Endothelial cell of umbilical vein (primary cell): ENCODE results near the gene PTGES3. TPM values are rescaled to one million over a fixed set of nuclear protein-coding genes. Genes with fewer than 3 reads are reported as not detected.
A peak's percentile ranks its signal among the peaks of the same experiment; 100 is the strongest.

ENCODE experiments used
- BruUV-seq: library from RNA; stranded (reverse); fragments of 400-500 nt; replicated peaks from 2 replicates; lab custom pipeline; 2021; lab: Mats Ljungman, UMichigan
- CTCF ChIA-PET: fragments of 300-600, 350-600 bp; sonication (Branson Sonifier 250); formaldehyde crosslinking; loops from one replicate; lab custom pipeline; 2021; ENCODE audit warnings: antibody characterized with exemption, inconsistent platforms; lab: Charles Lee
- POLR2A ChIA-PET: fragments of 300-600, 350-600 bp; sonication (Branson Sonifier 250); formaldehyde crosslinking; loops from one replicate; lab custom pipeline; 2021; ENCODE audit warnings: antibody characterized with exemption, inconsistent platforms; lab: Charles Lee
- DNase-seq: peaks from one replicate; pipeline ENCODE4 v3.0.0-alpha.2; 2011; ENCODE audit warnings: low read depth, low spot score
- FAIRE-seq: peaks from 2 replicates; lab custom pipeline; 2011; peaks lifted over from hg19 to GRCh38; lab: Jason Lieb, UNC
- H2AFZ ChIP-seq: 2 replicates; pipeline ENCODE4 v1.6.0; 2012; ENCODE audit warnings: low read depth, low read length, control low read depth, inconsistent platforms
- H3K27ac ChIP-seq: 2 replicates; pipeline ENCODE4 v1.5.1; 2011; ENCODE audit warnings: low read depth, mild to moderate bottlenecking, control low read depth, low read length, moderate library complexity; ENCODE audit not compliant: insufficient read depth
- H3K27me3 ChIP-seq, 2 experiments: 2 replicates each; pipeline versions ENCODE4 v1.6.0 to v1.6.1; 2011; ENCODE audit warnings: low read length in 2 of 2, mixed read lengths in 1 of 2; ENCODE audit not compliant: control insufficient read depth in 2 of 2, insufficient read depth in 2 of 2
- H3K36me3 ChIP-seq, 2 experiments: 2 replicates in 1 of 2; 3 replicates in 1 of 2; pipeline ENCODE4 v1.5.1; 2011; ENCODE audit warnings: low read length in 2 of 2, mild to moderate bottlenecking in 1 of 2, moderate library complexity in 1 of 2; ENCODE audit not compliant: control insufficient read depth in 2 of 2, insufficient read depth in 2 of 2; ENCODE audit errors: extremely low read depth in 1 of 2
- H3K4me1 ChIP-seq: 3 replicates; pipeline ENCODE4 v1.5.1; 2011; ENCODE audit warnings: mild to moderate bottlenecking, low read length; ENCODE audit not compliant: control insufficient read depth, insufficient read depth; ENCODE audit errors: extremely low read depth
- H3K4me2 ChIP-seq: 2 replicates; pipeline ENCODE4 v1.6.1; 2011; ENCODE audit warnings: low read length, control low read depth, mixed read lengths; ENCODE audit not compliant: insufficient read depth
- H3K4me3 ChIP-seq, 3 experiments: fragments of 200-600 bp in 1 of 3; sonication (generic), shearing (Covaris generic) in 1 of 3; replicated peaks in 1 of 3; 2 replicates each; pipeline ENCODE4 v1.5.1; 2011 to 2016; ENCODE audit warnings: control low read depth in 3 of 3, low read length in 3 of 3, mild to moderate bottlenecking in 2 of 3, inconsistent platforms in 1 of 3, low read depth in 1 of 3, moderate library complexity in 1 of 3; ENCODE audit not compliant: insufficient read depth in 1 of 3
- H3K79me2 ChIP-seq: 2 replicates; pipeline ENCODE4 v1.6.0; 2012; ENCODE audit warnings: low read length, inconsistent platforms; ENCODE audit not compliant: control insufficient read depth, insufficient read depth
- H3K9ac ChIP-seq: replicated peaks from 2 replicates; pipeline ENCODE3; 2011; ENCODE audit warnings: low read length, control low read depth; ENCODE audit not compliant: insufficient read depth; ENCODE audit errors: extremely low read depth
- H3K9me1 ChIP-seq: replicated peaks from 3 replicates; pipeline ENCODE4 v1.6.0; 2011; ENCODE audit warnings: mild to moderate bottlenecking, low read length; ENCODE audit not compliant: control insufficient read depth, insufficient read depth; ENCODE audit errors: extremely low read depth
- H3K9me3 ChIP-seq: replicated peaks from 2 replicates; pipeline ENCODE4 v1.5.1; 2012; ENCODE audit warnings: low read length, inconsistent platforms; ENCODE audit not compliant: control insufficient read depth, insufficient read depth
- H4K20me1 ChIP-seq: replicated peaks from 2 replicates; pipeline ENCODE3; 2011; ENCODE audit warnings: mild to moderate bottlenecking, low read length; ENCODE audit not compliant: control insufficient read depth, insufficient read depth; ENCODE audit errors: extremely low read depth
- EZH2 ChIP-seq: IDR thresholded peaks from 2 replicates; pipeline ENCODE4 v1.6.1; 2012; ENCODE audit warnings: borderline replicate concordance, low read depth, mild to moderate bottlenecking, moderate library complexity, low read length, inconsistent platforms; ENCODE audit not compliant: severe bottlenecking
- FOS ChIP-seq: IDR thresholded peaks from 2 replicates; pipeline ENCODE4 v1.6.1; 2011; ENCODE audit warnings: mild to moderate bottlenecking, low read length, moderate library complexity, borderline replicate concordance; ENCODE audit not compliant: insufficient read depth
- GATA2 ChIP-seq: IDR thresholded peaks from 2 replicates; pipeline ENCODE4 v1.7.0; 2011; ENCODE audit warnings: low read depth, mild to moderate bottlenecking, moderate library complexity, mixed read lengths, low read length; ENCODE audit not compliant: insufficient read length, insufficient read depth
- JUN ChIP-seq: IDR thresholded peaks from 2 replicates; pipeline ENCODE4 v1.6.1; 2011; ENCODE audit warnings: borderline replicate concordance, low read depth; ENCODE audit not compliant: insufficient read length, insufficient read depth
- MYC ChIP-seq: IDR thresholded peaks from one replicate; pipeline ENCODE4 v1.6.1; 2011; ENCODE audit warnings: mild to moderate bottlenecking, low read depth, low read length
- POLR2A ChIP-seq: IDR thresholded peaks from 2 replicates; pipeline ENCODE4 v1.6.1; 2012; ENCODE audit warnings: low read depth, mild to moderate bottlenecking, control low read depth, low read length
- POLR2AphosphoS5 ChIP-seq: IDR thresholded peaks from 2 replicates; pipeline ENCODE4 v1.6.1; 2012; ENCODE audit warnings: low read depth, mild to moderate bottlenecking, control low read depth, low read length, moderate library complexity; ENCODE audit not compliant: insufficient read depth
- dilution Hi-C: fragments of 300-500 bp; cut with MboI; formaldehyde crosslinking; loops from one replicate; pipeline ENCODE4 v1.15.0; 2019; ENCODE audit warnings: low sequenced_read_pairs; ENCODE audit not compliant: extremely low pct_ligation_motif_present
- intact Hi-C: fragments of 100-400 bp; cut with micrococcal nuclease; formaldehyde crosslinking; loops from one replicate; pipeline ENCODE4 v1.10.0; 2022
- polyA plus RNA-seq, 4 experiments: library from polyadenylated mRNA; depleted of rRNA in 3 of 4; stranded (reverse) in 3 of 4; unstranded in 1 of 4; fragments of >200 nt; gene quantifications; 2 replicates each; pipeline versions ENCODE4 v1.2.1 to v1.2.3, GENCODE V29; 2011 to 2012; ENCODE audit warnings: missing spikeins in 1 of 4
- total RNA-seq: library from RNA; stranded (reverse); gene quantifications from 2 replicates; pipeline ENCODE4 v1.2.3, GENCODE V29; 2021
- TF ChIP-seq, protein P1 (sequence below): IDR thresholded peaks from 2 replicates; pipeline ENCODE4 v1.6.1; 2011; ENCODE audit not compliant: insufficient read depth, insufficient read length
- TF ChIP-seq, protein P2 (sequence below), 2 donors: IDR thresholded peaks; 1 replicate in 1 of 2; 2 replicates in 1 of 2; pipeline ENCODE4 v1.5.1; 2011; ENCODE audit warnings: low read length in 2 of 2, mild to moderate bottlenecking in 2 of 2, moderate library complexity in 2 of 2, control low read depth in 1 of 2, inconsistent platforms in 1 of 2, low read depth in 1 of 2; ENCODE audit not compliant: insufficient read depth in 1 of 2; ENCODE audit errors: extremely low read depth in 1 of 2

PTGES3 gene
- total and polyA plus RNA-seq, 2 donors (not counting 3 experiments of a cell fraction or from before 2014, with no cell fraction given): 48.5 to 278 TPM

DNA sequence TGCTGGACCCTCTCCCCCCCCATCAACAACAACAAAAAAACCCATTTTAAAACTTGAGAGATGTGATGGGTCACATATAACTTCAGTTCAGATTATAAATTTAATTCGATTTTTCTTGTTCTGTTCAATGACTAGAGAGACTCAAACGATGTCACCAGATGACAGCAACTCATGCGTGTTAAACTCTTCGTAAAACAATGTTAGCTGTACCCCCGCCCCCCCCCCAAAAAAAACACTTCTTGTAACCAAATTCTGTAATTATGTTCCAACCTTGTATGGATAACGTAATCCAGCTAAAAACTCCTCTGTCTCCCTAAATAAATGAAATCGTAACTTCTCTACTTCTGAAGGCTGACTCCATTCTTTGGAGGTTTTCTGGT, 37.6 kb upstream of the PTGES3 start:
- Histone ChIP-seq H3K9me3 (no peaks in the 10 kb centered on the region), H4K20me1 (peaks cover 7% of the 10 kb centered on the region), H3K4me3 (peak overlapping the region; percentile 36 to 90 (median 86)), H3K4me2 (peak overlapping the region; percentile 83), H3K79me2 (peaks cover 44% of the 10 kb centered on the region), H3K27ac (peak overlapping the region; percentile 61), H3K9me1 (no peaks in the 10 kb centered on the region), H2AFZ (peak overlapping the region; percentile 68), H3K27me3 (no peaks in the 10 kb centered on the region), H3K9ac (peak overlapping the region; percentile 90), H3K4me1 (peaks cover 30% of the 10 kb centered on the region), H3K36me3 (peaks cover 0 to 5% of the 10 kb centered on the region in 2 experiments)
- TSS peak; percentile 91 for BruUV-seq
- POLR2A ChIA-PET: interaction anchor here (0.8 to 1.9 kb wide), 8 partner anchors 9 to 402 kb away, joined by 3 to 9 read pairs (median 6); partner anchors contain the start of genes ATP5F1B, LRP1, PRIM1 and PTGES3
- no peak for TF ChIP-seq EZH2
- TF ChIP-seq POLR2AphosphoS5: no peak
- TF ChIP-seq POLR2A: no peak
- TF ChIP-seq FOS: no peak
- TF ChIP-seq, protein P1, sequence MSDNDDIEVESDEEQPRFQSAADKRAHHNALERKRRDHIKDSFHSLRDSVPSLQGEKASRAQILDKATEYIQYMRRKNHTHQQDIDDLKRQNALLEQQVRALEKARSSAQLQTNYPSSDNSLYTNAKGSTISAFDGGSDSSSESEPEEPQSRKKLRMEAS: no peak
- TF ChIP-seq JUN: no peak
- TF ChIP-seq GATA2: no peak
- TF ChIP-seq MYC: no peak
- TF ChIP-seq, protein P2, sequence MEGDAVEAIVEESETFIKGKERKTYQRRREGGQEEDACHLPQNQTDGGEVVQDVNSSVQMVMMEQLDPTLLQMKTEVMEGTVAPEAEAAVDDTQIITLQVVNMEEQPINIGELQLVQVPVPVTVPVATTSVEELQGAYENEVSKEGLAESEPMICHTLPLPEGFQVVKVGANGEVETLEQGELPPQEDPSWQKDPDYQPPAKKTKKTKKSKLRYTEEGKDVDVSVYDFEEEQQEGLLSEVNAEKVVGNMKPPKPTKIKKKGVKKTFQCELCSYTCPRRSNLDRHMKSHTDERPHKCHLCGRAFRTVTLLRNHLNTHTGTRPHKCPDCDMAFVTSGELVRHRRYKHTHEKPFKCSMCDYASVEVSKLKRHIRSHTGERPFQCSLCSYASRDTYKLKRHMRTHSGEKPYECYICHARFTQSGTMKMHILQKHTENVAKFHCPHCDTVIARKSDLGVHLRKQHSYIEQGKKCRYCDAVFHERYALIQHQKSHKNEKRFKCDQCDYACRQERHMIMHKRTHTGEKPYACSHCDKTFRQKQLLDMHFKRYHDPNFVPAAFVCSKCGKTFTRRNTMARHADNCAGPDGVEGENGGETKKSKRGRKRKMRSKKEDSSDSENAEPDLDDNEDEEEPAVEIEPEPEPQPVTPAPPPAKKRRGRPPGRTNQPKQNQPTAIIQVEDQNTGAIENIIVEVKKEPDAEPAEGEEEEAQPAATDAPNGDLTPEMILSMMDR (IDR thresholded peaks at IDR 0.05; ENCODE audit: extremely low read depth in 1 of 2, insufficient read depth in 1 of 2, low read depth in 1 of 2, low read length in 2 of 2): no peak
- FAIRE-seq (no peak), DNase-seq (no peak)
- intact Hi-C loops: loop anchor here (1.0 to 2.0 kb wide), 4 partner anchors 27 to 89 kb away; partner anchors contain the start of genes PRIM1 and PTGES3
- dilution Hi-C loops: no loop called here
- CTCF ChIA-PET: interaction anchor here (0.8 to 1.1 kb wide), 4 partner anchors 9 to 278 kb away, joined by 3 to 8 read pairs (median 4); no protein-coding TSS in a partner anchor
